H9 (cell line): ENCODE results near the gene CNIH2. TPM values are rescaled to one million over a fixed set of nuclear protein-coding genes. Genes with fewer than 3 reads are reported as not detected.
"Not testable (repeated sequence)": the region's sequence is repeated elsewhere in the genome, so short reads cannot be mapped to it uniquely, and the experiment has no call there.

Experiments
- DNase-seq: peaks from one replicate; pipeline ENCODE4 v3.0.0-alpha.2; 2017
- H2AFZ ChIP-seq: one replicate; pipeline ENCODE4 v1.6.1; 2013; ENCODE audit warnings: mild to moderate bottlenecking, low read length, control low read depth, moderate library complexity
- H2AK5ac ChIP-seq: 2 replicates; pipeline ENCODE4 v1.6.1; 2013; ENCODE audit warnings: low read length, control low read depth, mixed read lengths; ENCODE audit not compliant: insufficient read length
- H2BK120ac ChIP-seq: one replicate; pipeline ENCODE4 v1.6.1; 2013; ENCODE audit warnings: low read depth, mild to moderate bottlenecking, low read length, control low read depth, inconsistent platforms; ENCODE audit not compliant: poor library complexity, severe bottlenecking
- H2BK12ac ChIP-seq: 2 replicates; pipeline ENCODE4 v1.6.1; 2013; ENCODE audit warnings: low read length, control low read depth, mixed read lengths, low read depth; ENCODE audit not compliant: insufficient read length
- H2BK15ac ChIP-seq: 2 replicates; pipeline ENCODE4 v1.6.1; 2013; ENCODE audit warnings: low read depth, low read length, control low read depth
- H2BK20ac ChIP-seq: one replicate; pipeline ENCODE4 v1.6.1; 2013; ENCODE audit warnings: low read depth, mild to moderate bottlenecking, low read length, control low read depth, inconsistent platforms; ENCODE audit not compliant: poor library complexity, severe bottlenecking
- H2BK5ac ChIP-seq: 2 replicates; pipeline ENCODE4 v1.6.1; 2013; ENCODE audit warnings: low read length, control low read depth, mixed read lengths; ENCODE audit not compliant: insufficient read length
- H3K14ac ChIP-seq: 2 replicates; pipeline ENCODE4 v1.6.1; 2013; ENCODE audit warnings: low read length, control low read depth; ENCODE audit not compliant: insufficient read depth
- H3K18ac ChIP-seq: 2 replicates; pipeline ENCODE4 v1.6.1; 2013; ENCODE audit warnings: low read depth, mild to moderate bottlenecking, mixed read lengths, low read length, control low read depth; ENCODE audit not compliant: insufficient read length
- H3K23ac ChIP-seq: 2 replicates; pipeline ENCODE4 v1.6.1; 2013; ENCODE audit warnings: low read length, control low read depth, mixed read lengths, low read depth; ENCODE audit not compliant: insufficient read length
- H3K23me2 ChIP-seq: 2 replicates; pipeline ENCODE4 v1.6.1; 2013; ENCODE audit warnings: low read depth, mild to moderate bottlenecking, mixed read lengths, low read length, control low read depth; ENCODE audit not compliant: insufficient read length, poor library complexity, severe bottlenecking
- H3K27ac ChIP-seq: 2 replicates; pipeline ENCODE4 v1.5.1; 2013; ENCODE audit warnings: low read length, control low read depth, mixed read lengths, low read depth; ENCODE audit not compliant: insufficient read length
- H3K27me3 ChIP-seq: 2 replicates; pipeline ENCODE4 v1.6.1; 2013; ENCODE audit warnings: low read length, control low read depth, inconsistent platforms; ENCODE audit not compliant: insufficient read depth
- H3K4ac ChIP-seq: 2 replicates; pipeline ENCODE4 v1.6.1; 2013; ENCODE audit warnings: low read depth, mild to moderate bottlenecking, control low read depth, inconsistent platforms, low read length, moderate library complexity
- H3K4me1 ChIP-seq: 2 replicates; pipeline ENCODE4 v1.6.1; 2013; ENCODE audit warnings: low read length, control low read depth, inconsistent platforms; ENCODE audit not compliant: insufficient read depth
- H3K4me2 ChIP-seq: 2 replicates; pipeline ENCODE4 v1.6.1; 2013; ENCODE audit warnings: low read length, control low read depth, mixed read lengths; ENCODE audit not compliant: insufficient read length, insufficient read depth
- H3K56ac ChIP-seq: 2 replicates; pipeline ENCODE4 v1.6.1; 2013; ENCODE audit warnings: low read depth, mild to moderate bottlenecking, mixed read lengths, low read length, control low read depth; ENCODE audit not compliant: insufficient read length
- H3K79me1 ChIP-seq: 2 replicates; pipeline ENCODE4 v1.6.1; 2013; ENCODE audit warnings: low read depth, mild to moderate bottlenecking, moderate library complexity, low read length, control low read depth, inconsistent platforms; ENCODE audit not compliant: insufficient read depth, poor library complexity, severe bottlenecking
- H3K79me2 ChIP-seq: 2 replicates; pipeline ENCODE4 v1.6.1; 2013; ENCODE audit warnings: low read length, control low read depth, inconsistent platforms; ENCODE audit not compliant: insufficient read depth
- H3K9ac ChIP-seq: 2 replicates; pipeline ENCODE4 v1.6.1; 2013; ENCODE audit warnings: low read length, control low read depth, mixed read lengths; ENCODE audit not compliant: insufficient read length; ENCODE audit errors: extremely low read depth
- H3K9me3 ChIP-seq: one replicate; pipeline ENCODE4 v1.6.1; 2013; ENCODE audit warnings: low read depth, low read length, inconsistent platforms; ENCODE audit not compliant: control insufficient read depth
- H3T11ph ChIP-seq: one replicate; pipeline ENCODE4 v1.6.1; 2013; ENCODE audit warnings: mild to moderate bottlenecking, low read length, control low read depth, inconsistent platforms
- H4K20me1 ChIP-seq: one replicate; pipeline ENCODE4 v1.6.1; 2013; ENCODE audit not compliant: control insufficient read depth, insufficient read length, insufficient read depth
- H4K5ac ChIP-seq: 2 replicates; pipeline ENCODE4 v1.6.1; 2013; ENCODE audit warnings: low read depth, mild to moderate bottlenecking, mixed read lengths, low read length, control low read depth; ENCODE audit not compliant: insufficient read length
- H4K8ac ChIP-seq: replicated peaks from 2 replicates; pipeline ENCODE4 v1.6.1; 2013; ENCODE audit warnings: low read length, control low read depth, mixed read lengths, low read depth; ENCODE audit not compliant: insufficient read length
- H4K91ac ChIP-seq: 2 replicates; pipeline ENCODE4 v1.6.1; 2013; ENCODE audit warnings: low read depth, mild to moderate bottlenecking, moderate library complexity, mixed read lengths, low read length, control low read depth; ENCODE audit not compliant: insufficient read length
- H3K27ac Mint-ChIP-seq, 3 experiments: 2 replicates in 2 of 3; 3 replicates in 1 of 3; pipeline ENCODE4 v1.8.0; 2020 to 2021; ENCODE audit warnings: mixed read lengths in 3 of 3, mild to moderate bottlenecking in 1 of 3, moderate library complexity in 1 of 3
- H3K27me3 Mint-ChIP-seq: 2 replicates; pipeline ENCODE4 v1.8.0; 2021; ENCODE audit warnings: low read depth, mild to moderate bottlenecking, moderate library complexity, mixed read lengths
- H3K36me3 Mint-ChIP-seq, 3 experiments: 2 replicates in 2 of 3; 3 replicates in 1 of 3; pipeline ENCODE4 v1.8.0; 2020 to 2021; ENCODE audit warnings: low read depth in 3 of 3, mixed read lengths in 3 of 3; ENCODE audit not compliant: insufficient read depth in 1 of 3
- H3K4me1 Mint-ChIP-seq, 2 experiments: 2 replicates each; pipeline ENCODE4 v1.8.0; 2020; ENCODE audit warnings: mixed read lengths in 2 of 2
- H3K4me3 Mint-ChIP-seq, 2 experiments: 2 replicates in 1 of 2; 3 replicates in 1 of 2; pipeline ENCODE4 v1.8.0; 2020 to 2021; ENCODE audit warnings: mild to moderate bottlenecking in 2 of 2, mixed read lengths in 2 of 2, moderate library complexity in 1 of 2
- H3K9me3 Mint-ChIP-seq, 2 experiments: 2 replicates in 1 of 2; 3 replicates in 1 of 2; pipeline ENCODE4 v1.8.0; 2020; ENCODE audit warnings: mild to moderate bottlenecking in 2 of 2, mixed read lengths in 2 of 2, moderate library complexity in 1 of 2
- WGBS: extraction: QIAGEN DNeasy Blood & Tissue Kit; methylation state at CpG from one replicate; pipeline ENCODE4 v1.1.7; 2013; ENCODE audit warnings: missing lambda C conversion rate, low lambda C conversion rate, mixed read lengths; ENCODE audit not compliant: insufficient read length; ENCODE audit errors: extremely low coverage; 5-methylcytosine and 5-hydroxymethylcytosine counted together
- total RNA-seq: library from RNA; stranded (reverse); gene quantifications from 2 replicates; pipeline ENCODE4 v1.2.1, GENCODE V29; 2021

The CNIH2 gene
- total RNA-seq, 1 experiment from 2014 or later: 12.0 TPM

DNA sequence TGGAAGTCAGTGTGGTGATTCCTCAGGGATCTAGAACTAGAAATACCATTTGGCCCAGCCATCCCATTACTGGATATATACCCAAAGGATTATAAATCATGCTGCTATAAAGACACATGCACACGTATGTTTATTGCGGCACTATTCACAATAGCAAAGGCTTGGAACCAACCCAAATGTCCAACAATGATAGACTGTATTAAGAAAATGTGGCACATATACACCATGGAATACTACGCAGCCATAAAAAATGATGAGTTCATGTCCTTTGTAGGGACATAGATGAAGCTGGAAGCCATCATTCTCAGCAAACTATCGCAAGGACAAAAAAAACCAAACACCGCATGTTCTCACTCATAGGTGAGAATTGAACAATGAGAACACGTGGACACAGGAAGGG is 42.8 kb downstream of the CNIH2 start:
- peaks cover 16% of the 10 kb centered on the region for H3K27me3 Mint-ChIP-seq

More for the DNA sequence above, 42.8 kb downstream of the CNIH2 start:
- not testable (repeated sequence) for H3K79me2 ChIP-seq, H4K8ac ChIP-seq, H3K14ac ChIP-seq, H3K27ac ChIP-seq, H3K4me3 Mint-ChIP-seq, H3K27me3 ChIP-seq, H2BK12ac ChIP-seq, H3T11ph ChIP-seq, H4K91ac ChIP-seq, H3K79me1 ChIP-seq, H3K56ac ChIP-seq, H3K9me3 ChIP-seq, H3K9ac ChIP-seq, DNase-seq, H3K4ac ChIP-seq, H2AFZ ChIP-seq, H3K4me2 ChIP-seq, H2BK20ac ChIP-seq, H4K20me1 ChIP-seq, H3K23ac ChIP-seq, H2BK120ac ChIP-seq, H3K23me2 ChIP-seq, H2BK15ac ChIP-seq, H3K27ac Mint-ChIP-seq, H4K5ac ChIP-seq, H2BK5ac ChIP-seq, H3K18ac ChIP-seq, H2AK5ac ChIP-seq, H3K4me1 ChIP-seq
- peaks cover 14 to 20% of the 10 kb centered on the region in 2 experiments for H3K9me3 Mint-ChIP-seq
- WGBS: no CpG with 5 or more reads among the region's 6 CpGs
- H3K4me1 Mint-ChIP-seq: peaks cover 21 to 28% of the 10 kb centered on the region in 2 experiments
- H3K36me3 Mint-ChIP-seq: peaks cover 8 to 18% (median 16%) of the 10 kb centered on the region in 3 experiments
